GM18861 (cell line): Measurements from ENCODE around the gene KLHL13.
"Not testable (repeated sequence)": the region's sequence is repeated elsewhere in the genome, so short reads cannot be mapped to it uniquely, and the experiment has no call there.

Source experiments
- ATAC-seq: cut with Tn5 transposase; IDR thresholded peaks from one replicate; pipeline ENCODE4 v1.9.1; 2021; ENCODE audit not compliant: unreplicated experiment

KLHL13 gene

DNA sequence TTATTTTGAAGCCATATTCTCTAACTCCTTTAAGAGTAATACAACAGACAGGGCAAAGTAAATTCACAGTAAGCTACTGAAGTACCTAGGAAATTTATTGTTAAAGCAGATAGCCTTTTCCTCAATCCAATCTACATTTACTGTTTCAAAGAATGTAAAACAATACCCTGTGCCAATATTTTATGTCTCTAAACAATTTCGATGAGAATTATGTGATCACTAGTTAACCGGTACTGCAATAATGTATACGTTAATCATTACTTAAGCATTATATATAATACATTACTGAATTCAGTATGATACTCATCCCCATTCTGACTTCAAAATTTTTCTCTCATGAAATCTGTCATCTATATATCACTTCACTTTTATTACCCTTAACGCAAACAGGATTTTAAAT is 28.5 kb downstream of the KLHL13 start:
- no peak for ATAC-seq

DNA sequence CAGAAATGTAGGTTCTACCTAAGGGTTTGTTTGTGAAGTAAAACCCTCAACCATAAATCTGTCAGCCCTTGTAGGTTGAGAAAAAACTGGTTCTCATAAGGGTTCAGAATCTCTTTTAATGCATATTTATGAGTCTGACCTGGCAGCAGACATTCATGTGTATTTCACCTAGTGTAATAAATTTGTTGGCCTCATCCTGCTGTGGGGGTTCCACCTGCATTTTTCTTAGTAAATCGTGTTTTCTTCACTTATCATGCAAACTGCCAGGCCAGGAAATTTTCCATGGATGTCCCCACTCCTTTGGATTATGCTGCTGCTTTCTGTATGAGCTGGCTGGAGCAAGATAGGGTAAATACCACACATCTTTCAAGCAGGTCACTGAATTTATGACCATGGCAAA is 42.4 kb downstream of the KLHL13 start:
- no peak for ATAC-seq

DNA sequence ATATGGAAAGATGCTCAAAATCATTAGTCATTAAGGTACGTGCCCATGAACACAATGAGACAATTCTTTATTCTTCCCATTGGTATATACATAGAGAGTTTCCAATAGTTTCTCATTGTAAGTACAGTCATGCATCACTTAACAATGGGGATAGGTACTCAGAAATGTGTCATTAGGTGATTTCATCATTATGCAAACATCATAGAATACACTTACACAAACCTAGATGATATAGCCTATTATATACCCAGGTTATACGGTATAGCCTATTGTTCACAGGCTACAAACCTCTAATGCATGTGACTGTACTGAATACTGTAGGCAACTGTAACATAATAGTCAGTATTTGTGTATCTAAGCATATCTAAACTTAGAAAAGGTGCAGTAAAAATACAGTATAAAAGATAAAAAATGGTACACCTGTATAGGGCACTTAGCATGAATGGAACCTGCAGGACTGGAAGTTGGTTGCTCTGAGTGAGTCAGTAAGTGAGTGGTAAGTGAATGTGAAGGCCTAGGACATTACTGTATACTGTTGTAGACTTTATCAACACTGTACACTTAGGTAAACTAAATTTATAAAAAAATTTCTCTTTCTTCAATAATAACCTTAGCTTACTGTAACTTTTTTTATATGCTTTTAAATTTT is 49.6 kb downstream of the KLHL13 start:
- no peak for ATAC-seq

DNA sequence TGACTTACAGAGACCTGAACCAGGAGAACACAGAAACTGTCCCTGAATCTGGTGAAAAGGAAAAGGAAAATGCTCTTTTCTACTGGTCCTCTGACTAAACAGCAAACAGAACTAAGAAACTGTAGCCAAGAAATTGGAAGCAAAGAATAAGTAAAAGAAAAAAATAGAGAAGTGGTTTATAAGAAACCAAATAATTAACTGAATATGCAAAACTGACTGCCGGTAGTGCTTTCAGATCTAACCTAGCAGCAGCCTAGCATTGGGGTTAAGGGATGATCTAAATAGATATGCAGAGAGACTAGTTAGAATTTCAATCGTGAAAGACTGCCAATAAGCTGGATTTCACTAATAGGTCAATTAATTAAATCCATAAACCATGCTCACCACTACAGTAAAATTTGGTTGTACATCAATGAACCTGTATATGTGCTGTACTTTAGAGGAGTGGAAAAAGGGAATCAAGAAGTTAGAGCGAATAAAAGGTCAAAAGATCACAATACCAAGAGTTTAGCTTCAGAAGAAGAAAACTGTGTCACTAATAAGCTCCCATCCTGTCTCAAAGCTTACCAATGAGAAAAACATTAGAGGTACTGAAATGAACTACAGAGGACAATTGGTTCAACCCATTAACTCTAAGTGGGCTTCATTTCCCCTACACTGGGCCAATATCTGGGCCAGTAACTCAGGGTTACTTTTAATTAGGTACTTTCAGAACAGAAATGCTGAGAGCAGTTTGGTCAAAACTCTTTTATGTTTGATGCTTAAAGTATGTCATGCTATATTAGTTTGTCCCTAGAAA is 53.6 kb downstream of the KLHL13 start:
- peak; percentile 71 for ATAC-seq

DNA sequence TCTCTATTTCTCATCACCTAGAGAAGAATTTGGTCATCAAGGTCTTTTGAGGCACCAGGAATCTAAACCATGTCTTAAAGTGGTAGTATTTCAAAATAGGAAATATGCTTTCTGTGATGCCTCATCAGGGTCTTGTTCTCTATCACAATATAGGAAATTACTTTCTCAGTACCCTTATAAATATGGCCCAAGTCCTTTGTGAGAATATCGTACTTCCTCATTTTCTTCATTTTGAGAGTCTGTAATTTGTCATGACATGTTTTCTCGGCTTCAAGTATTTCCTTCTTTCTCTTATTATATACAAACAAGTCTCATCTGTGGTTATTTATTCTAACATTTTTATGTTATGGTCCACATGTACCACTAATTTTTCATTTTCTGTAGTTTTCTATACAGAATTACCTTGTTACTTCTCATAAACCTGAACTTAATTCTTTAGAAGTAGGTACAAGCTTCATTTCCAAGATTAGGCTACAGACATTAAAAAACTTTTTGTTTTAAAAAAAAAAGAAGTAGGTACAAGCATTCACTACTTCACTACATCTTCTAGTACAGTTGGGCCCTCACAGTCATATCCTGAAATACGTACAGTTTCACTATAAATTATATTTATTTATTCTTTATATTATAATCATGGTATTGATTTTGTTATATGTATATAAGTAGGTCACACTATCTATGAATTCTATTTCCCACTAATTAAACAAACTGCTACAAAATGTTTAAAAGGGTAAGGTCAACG is 54.4 kb downstream of the KLHL13 start:
- peak; percentile 39 for ATAC-seq

DNA sequence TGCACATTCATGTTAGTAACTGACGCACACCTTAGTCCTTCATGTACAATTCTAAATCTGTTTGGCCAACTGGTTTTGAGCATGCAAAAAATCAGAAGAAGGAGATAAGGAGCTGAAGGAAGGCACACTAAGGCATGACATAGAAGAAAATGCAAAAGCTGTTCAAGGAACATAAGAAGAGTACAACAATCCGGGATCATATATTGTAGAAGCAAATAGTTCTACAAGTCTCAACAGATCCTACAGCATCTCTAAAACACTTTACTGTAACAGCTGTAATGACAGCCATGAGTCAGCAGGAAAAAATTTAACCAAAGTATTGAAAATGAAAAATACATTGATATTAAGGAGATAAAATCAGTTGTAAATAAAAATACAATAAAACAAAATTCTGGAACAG is 57.7 kb downstream of the KLHL13 start:
- ATAC-seq = no peak

DNA sequence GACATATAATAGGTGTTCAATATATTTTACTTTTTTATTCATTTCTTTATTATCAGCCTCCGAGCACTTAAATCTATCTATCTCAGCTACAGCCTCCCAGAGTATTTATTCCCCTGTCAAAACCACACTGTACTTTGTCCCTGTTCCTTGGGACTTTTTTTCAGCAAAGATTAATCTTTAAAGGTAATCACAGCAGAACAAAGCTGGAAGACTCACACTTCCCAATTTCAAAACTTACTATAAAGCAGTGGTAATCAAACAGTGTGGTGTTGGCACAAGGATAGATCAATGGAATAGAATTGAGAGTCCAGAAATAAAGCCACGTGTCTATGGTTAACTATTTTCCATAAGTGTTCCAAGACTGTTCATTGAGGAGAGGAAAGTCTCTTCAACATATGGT is 59.7 kb downstream of the KLHL13 start:
- no peak for ATAC-seq

DNA sequence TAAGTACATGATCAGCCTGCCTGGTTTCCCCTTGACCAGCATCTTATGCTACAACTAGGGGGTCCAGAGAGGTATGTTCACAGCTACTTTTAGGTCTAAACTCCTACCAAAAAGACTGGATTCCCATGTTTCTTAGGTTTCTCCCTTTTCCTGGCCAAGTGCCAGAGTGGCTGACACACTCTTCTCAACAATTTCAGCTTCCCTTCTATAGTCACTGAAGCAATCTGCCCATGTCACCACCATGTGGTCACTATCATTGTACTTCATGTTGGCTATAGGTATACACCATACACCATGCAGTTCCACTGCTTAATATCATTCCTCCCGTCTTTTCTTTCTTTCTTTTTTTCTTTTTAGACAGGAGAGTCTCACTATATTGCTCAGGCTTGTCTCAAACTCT is 66.9 kb downstream of the KLHL13 start:
- no peak for ATAC-seq

DNA sequence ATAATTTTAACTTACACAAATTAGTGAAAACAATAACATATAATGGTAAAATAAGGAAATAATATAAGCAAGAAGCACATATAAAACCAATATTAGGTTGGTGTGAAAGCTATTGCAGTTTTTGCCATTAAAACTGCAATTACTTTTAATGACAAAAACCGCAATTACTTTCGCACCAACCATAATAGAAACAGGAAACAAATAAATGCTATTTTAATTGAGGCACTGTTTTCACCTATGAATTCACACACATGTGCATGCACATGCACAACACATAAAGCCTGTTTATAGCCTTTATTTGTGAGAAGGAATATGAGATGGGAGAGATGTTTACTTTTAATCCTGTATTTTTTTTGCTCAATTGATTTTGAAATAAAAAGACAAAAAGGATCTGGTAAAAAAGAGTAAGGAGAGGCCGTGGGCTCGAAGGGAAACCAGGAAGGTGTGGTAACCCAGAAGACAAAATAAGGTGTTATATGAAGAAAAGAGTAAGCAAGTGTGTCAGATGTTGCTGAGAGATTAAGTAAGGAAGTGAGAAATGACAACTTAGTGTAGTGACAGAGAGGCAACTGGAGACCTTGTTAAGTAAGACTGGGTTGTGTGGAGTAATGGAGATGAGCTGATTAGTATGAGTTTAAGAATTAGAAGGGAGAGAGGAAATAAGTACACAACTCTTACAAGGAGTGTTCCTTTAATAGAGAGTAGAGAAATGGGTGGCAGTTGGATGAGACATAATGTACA is 69.0 kb downstream of the KLHL13 start:
- no peak for ATAC-seq

DNA sequence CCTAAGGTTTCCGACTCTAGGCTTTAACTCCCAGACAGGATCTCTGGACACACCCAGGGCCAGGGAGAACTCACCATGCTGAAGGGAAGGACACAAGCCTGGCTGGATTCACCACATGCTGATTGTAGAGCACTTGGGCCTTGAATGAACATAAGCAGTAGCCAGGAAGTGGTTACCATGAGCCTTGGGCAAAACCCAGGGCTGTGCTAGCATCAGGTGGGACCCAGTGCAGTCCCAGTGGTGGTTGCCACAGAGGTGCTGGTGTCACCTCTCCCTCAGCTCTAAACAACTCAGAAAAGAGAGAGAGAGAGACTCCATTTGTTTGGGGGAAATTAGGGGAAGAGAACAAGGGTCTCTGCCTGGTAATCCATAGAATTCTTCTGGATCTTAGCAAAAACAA is 77.0 kb downstream of the KLHL13 start:
- no peak for ATAC-seq

DNA sequence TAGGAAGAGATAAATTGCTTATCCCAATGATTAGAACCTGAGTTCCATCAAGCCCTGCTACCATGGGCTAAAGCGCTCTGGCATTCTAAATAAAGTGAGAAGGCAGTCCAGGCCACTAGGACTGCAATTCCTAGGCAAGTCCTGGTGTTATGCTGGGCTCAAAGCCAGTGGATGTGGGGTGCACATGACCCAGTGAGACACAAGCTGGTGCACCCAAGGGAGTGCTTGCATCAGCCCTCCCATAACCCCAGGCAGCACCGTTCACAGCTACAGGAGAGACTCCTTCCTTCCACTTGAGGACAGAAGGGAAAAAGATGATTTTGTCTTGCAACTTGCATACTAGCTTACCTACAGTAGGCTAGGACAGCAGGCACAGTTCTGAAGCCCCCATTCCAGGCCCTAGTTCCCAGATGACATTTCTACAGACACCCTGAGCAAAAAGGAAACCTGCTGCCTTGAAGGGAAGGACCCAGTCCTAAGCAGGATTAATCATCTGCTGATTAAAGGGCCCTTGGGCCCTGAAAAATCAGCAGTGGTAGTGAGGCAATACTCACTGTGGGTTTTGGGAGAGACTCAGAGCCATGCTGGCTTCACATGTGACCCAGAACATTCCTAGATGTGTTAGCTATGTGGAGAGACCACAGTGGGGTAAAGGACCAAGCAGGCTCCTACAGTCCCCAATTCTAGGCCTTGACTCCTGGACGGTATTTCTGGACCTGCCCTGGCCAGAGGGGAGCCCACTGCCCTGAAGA is 77.8 kb downstream of the KLHL13 start:
- no peak for ATAC-seq

DNA sequence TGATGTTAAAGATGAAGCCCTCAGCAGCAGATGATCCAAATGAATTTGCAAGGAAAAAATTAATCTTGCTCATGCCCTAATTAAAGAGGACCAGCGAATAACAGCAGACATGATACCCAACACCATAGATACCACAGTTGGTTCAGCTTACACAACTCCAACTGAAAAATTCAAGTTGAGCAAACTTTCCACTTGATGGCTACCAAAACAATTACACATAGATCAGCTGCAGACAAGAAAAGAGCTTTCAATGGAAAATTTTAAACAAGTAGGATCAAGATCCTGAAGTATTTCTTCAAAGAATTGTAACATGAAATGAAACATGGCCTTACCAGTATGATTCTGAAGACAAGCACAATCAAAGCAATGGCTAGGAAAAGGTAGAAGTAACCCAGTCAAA is 90.0 kb downstream of the KLHL13 start:
- no peak for ATAC-seq

DNA sequence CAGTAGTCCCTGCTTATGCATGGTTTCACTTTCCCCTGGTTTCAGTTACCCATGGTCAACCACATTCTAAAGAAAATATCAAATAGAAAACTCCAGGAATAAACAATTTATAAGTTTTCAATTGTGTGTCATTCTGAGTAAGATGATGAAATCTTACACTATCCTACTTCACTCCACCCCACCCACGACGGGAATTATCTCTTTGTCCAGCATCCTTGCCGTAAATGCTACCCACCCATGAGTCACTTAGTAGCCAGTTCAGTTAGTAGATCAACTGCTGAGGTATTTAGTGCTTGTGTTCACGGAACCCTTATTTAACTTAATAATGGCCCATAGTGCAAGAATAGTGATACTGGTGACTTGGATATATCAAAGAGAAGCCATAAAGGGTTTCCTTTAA is 91.4 kb downstream of the KLHL13 start:
- ATAC-seq = no peak

DNA sequence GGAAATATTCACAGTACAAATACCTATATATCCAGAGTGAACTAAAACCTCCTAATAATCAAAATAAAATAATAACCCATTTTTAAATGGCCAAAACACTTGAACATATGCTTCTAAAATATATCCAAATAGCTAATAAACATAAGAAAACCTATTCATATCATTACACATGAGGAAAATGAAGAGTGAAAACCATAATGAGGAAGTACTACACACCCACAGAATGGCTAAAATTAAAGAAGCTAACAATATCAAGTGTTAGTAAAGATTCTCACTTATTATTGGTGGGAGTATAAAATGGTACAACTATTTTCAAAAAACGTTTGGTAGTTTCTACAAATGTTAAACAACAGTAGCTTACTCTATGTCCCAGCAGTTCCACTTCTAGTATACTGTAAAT is 92.1 kb downstream of the KLHL13 start:
- ATAC-seq = no peak

DNA sequence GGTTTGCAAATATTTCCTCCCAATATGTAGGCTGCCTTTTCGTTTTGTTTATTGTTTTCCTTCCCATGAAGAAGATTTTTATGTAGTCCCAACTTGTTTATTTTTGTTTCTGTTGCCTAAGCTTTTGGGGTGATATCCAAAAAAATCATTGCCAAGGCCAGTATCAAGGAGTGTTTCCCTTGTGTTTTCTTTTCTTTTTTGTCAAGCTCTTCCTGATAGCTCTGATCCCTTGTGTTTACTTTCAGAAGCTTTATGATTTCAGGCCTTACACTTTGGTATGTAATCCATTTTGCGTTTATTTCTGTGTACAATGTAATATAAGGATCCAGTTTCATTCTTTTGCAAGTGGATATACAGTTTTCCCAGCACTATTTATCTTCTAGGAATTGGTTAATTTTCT is 93.9 kb downstream of the KLHL13 start:
- ATAC-seq = no peak

DNA sequence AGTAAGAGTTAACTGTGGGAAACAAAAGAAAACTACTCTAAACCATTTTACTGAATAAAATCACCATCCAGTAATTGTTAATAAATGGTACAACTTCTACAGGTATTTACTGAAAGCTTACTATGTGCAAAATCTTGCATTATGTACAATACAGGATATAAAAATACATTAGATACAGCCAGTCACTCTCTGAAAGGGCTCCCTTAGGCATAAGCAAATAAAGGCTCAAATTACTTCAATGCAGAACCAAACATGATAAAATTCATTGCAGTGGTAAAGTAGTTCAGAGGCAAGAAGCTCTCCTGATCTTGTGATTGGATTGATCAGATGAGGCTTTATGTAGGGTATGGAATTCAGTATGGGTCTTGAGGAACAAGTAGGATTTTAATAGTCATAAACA is 100.2 kb downstream of the KLHL13 start:
- ATAC-seq = no peak

DNA sequence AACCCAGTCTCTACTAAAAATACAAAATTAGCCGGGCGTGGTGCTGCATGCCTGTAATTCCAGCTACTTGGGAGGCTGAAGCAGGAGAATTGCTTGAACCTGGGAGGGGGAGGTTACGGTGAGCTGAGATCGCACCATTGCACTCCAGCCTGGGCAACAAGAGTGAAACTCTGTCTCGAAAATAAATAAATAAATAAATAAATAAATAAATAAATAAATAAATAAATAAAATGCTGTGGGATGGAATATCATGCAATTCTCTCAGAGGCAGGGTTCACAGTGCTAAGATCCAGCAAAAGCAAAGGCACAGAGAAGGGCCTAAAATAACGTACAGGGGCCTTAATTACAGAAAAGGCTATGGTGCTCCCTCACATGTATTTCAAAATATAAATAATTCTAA is 114.2 kb downstream of the KLHL13 start:
- ATAC-seq = not testable (repeated sequence)

DNA sequence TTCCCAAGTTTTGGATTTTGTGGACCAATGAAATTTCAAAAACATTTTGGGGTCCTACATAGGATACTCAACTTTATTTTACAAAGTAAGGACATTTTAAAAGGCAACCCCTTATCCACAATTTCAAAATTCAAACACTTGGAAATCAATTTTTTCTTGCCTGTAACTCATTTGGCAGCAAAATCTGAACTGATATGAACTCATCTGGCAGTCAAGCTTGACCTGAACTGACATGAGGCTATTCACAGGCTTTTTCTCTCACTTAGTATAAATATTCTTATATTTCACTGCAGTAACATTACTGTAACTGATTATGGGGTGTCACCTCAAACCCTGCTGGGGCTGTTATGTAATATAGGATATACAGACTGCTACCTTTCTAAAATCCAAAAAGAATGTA is 116.1 kb downstream of the KLHL13 start:
- no peak for ATAC-seq

DNA sequence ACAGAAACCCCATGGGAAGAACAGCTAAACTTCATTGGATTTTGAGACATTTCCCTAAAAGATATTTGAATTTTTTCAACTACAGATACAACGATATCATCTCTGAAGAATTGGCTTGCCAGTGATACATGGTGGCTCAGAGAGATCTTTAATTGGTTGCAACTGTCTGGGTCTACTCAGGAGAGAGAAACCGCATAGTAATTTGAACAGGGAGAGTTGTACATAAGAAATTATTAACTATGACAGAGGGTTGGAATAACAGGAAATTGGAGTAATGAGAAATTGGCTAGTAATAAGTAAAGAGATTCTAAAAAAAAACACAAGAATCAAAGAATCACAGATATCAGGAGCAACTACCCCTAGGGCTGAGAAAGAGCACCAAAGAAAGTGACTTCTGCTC is 118.4 kb downstream of the KLHL13 start:
- ATAC-seq = no peak

DNA sequence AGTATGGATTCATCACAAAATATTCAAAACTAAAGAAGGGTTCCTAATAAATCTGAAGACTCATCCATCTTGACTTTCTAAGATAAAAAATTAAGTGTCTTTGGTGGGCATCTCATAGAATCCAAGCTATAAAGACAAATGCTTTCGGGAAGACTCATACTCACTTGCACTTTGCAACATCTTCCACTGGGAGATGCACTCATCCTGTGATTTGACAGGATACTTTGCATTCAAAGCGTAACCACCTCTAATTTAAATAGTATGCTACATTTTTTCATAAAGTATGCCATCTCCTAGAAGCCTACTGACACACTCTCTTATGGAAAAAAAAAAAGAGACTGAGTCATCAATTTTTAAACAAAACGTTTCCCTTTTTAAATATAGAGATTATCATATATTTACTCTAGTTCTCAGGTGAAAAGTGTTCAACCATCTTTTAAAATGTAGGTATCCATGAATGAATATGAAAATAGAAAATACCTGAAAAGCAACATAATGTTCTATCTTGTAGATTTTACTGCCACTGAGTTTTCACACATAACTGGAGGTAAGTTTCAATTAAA is 119.6 kb downstream of the KLHL13 start:
- ATAC-seq = no peak
